Panc1 (cell line): ENCODE results near the gene CA9. TPM values are rescaled to one million over a fixed set of nuclear protein-coding genes. Genes with fewer than 3 reads are reported as not detected.

Source experiments
- ATAC-seq: fragments of 200-7000 bp; cut with Tn5 transposase; 2 replicates; pipeline ENCODE4 v1.9.1; 2020; ENCODE audit warnings: mild to moderate bottlenecking, moderate library complexity
- BruUV-seq: library from RNA; stranded (reverse); fragments of 400-500 nt; replicated peaks from 2 replicates; lab custom pipeline; 2021; lab: Mats Ljungman, UMichigan
- CTCF ChIA-PET: fragments of 300-600 bp; sonication (Branson Sonifier 250); formaldehyde crosslinking; loops from one replicate; lab custom pipeline; 2022; ENCODE audit warnings: antibody characterized with exemption; lab: Charles Lee
- POLR2A ChIA-PET: fragments of 300-600 bp; sonication (Branson Sonifier 250); formaldehyde crosslinking; loops from one replicate; lab custom pipeline; 2022; ENCODE audit warnings: antibody characterized with exemption; lab: Charles Lee
- DNase-seq: peaks from one replicate; pipeline ENCODE4 v3.0.0-alpha.2; 2010; ENCODE audit warnings: low read depth, low spot score
- H3K27ac ChIP-seq: 2 replicates; pipeline ENCODE4 v1.5.1; 2011; ENCODE audit warnings: mild to moderate bottlenecking, low read length, inconsistent platforms
- H3K27me3 ChIP-seq: fragments of 200-500 bp; sonication (Bioruptor generic); 2 replicates; pipeline ENCODE4 v1.6.0; 2014; ENCODE audit warnings: low read length, inconsistent platforms; ENCODE audit not compliant: control insufficient read depth, insufficient read depth
- H3K36me3 ChIP-seq: fragments of 200-500 bp; sonication (Bioruptor generic); 2 replicates; pipeline ENCODE4 v1.5.1; 2014; ENCODE audit warnings: inconsistent platforms, mild to moderate bottlenecking, low read length, moderate library complexity; ENCODE audit not compliant: control insufficient read depth, insufficient read depth
- H3K4me1 ChIP-seq: 2 replicates; pipeline ENCODE4 v1.5.1; 2011; ENCODE audit warnings: inconsistent platforms, mild to moderate bottlenecking, low read length, moderate library complexity; ENCODE audit not compliant: control insufficient read depth, insufficient read depth
- H3K4me3 ChIP-seq, 2 experiments: 2 replicates each; pipeline ENCODE4 v1.5.1; 2011 to 2012; ENCODE audit warnings: low read depth in 2 of 2, low read length in 2 of 2, mild to moderate bottlenecking in 2 of 2, inconsistent platforms in 1 of 2, moderate library complexity in 1 of 2
- H3K9me3 ChIP-seq: fragments of 200-500 bp; sonication (Bioruptor generic); 2 replicates; pipeline ENCODE4 v1.5.1; 2014; ENCODE audit warnings: low read depth, mild to moderate bottlenecking, inconsistent platforms, low read length, moderate library complexity; ENCODE audit not compliant: control insufficient read depth, insufficient read depth
- POLR2AphosphoS5 ChIP-seq: IDR thresholded peaks from 2 replicates; pipeline ENCODE4 v1.6.1; 2012; ENCODE audit warnings: mild to moderate bottlenecking, low read depth, low read length, moderate library complexity
- SIN3A ChIP-seq: IDR thresholded peaks from 2 replicates; pipeline ENCODE4 v1.6.1; 2012; ENCODE audit warnings: low read depth, mild to moderate bottlenecking, low read length, moderate library complexity, borderline replicate concordance; ENCODE audit not compliant: insufficient read depth
- TCF7L2 ChIP-seq: IDR thresholded peaks from 2 replicates; pipeline ENCODE4 v1.6.1; 2011; ENCODE audit warnings: mild to moderate bottlenecking, low read depth, low read length, inconsistent platforms
- in situ Hi-C: cut with HindIII; loops from 2 replicates; pipeline ENCODE4 v1.10.0; 2016; ENCODE audit warnings: low sequenced_read_pairs, low pct_unique_long_range_greater_than_20kb
- intact Hi-C: fragments of 100-400 bp; cut with micrococcal nuclease; formaldehyde crosslinking; loops from one replicate; pipeline ENCODE4 v1.10.0; 2022; ENCODE audit not compliant: unreplicated experiment
- total RNA-seq: library from RNA; stranded (reverse); gene quantifications from one replicate; pipeline ENCODE4 v1.2.1, GENCODE V29; 2021; ENCODE audit not compliant: unreplicated experiment
- TF ChIP-seq, protein P1 (sequence below), 2 experiments: IDR thresholded peaks; 2 replicates each; pipeline ENCODE4 v1.6.1; 2011 to 2012; ENCODE audit warnings: low read depth in 2 of 2, control low read depth in 1 of 2, low read length in 1 of 2, mild to moderate bottlenecking in 1 of 2, moderate library complexity in 1 of 2; ENCODE audit not compliant: insufficient read depth in 1 of 2
- TF ChIP-seq, protein P2 (sequence below): fragments of 450-650 bp; IDR thresholded peaks from 2 replicates; pipeline ENCODE4 v1.5.1; 2017; ENCODE audit warnings: mild to moderate bottlenecking

The CA9 gene
- total RNA-seq, 1 experiment from 2014 or later: 0.31 TPM

DNA sequence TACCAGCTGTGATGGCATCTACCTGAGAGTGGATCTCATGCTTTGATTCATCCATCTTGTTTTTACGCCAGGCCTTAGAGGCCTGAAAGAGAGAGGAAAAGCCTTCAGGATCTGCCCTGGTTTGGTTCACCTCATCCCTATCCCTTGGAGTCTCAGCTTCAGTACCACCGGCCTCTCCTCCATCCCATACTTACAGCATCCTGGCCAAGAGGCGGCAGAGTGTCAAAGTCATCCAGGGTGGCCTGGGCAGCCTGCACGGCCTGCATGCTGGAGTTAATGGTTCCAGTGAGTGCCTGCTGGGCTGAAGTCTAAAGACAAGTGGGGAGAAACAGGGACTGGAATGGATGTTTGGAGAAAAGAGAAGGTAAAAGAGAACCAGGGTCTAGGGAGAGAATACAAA lies 45.8 kb downstream of the CA9 start:
- BruUV-seq: TSS peak; percentile 17
- H3K27me3 ChIP-seq: no peaks in the 10 kb centered on the region
- no peak overlapping the region for H3K4me3 ChIP-seq
- intact Hi-C loops: no loop called here
- H3K4me1 ChIP-seq: no peaks in the 10 kb centered on the region
- peaks cover 56% of the 10 kb centered on the region for H3K36me3 ChIP-seq
- TF ChIP-seq POLR2AphosphoS5: no peak
- TF ChIP-seq, protein P1, sequence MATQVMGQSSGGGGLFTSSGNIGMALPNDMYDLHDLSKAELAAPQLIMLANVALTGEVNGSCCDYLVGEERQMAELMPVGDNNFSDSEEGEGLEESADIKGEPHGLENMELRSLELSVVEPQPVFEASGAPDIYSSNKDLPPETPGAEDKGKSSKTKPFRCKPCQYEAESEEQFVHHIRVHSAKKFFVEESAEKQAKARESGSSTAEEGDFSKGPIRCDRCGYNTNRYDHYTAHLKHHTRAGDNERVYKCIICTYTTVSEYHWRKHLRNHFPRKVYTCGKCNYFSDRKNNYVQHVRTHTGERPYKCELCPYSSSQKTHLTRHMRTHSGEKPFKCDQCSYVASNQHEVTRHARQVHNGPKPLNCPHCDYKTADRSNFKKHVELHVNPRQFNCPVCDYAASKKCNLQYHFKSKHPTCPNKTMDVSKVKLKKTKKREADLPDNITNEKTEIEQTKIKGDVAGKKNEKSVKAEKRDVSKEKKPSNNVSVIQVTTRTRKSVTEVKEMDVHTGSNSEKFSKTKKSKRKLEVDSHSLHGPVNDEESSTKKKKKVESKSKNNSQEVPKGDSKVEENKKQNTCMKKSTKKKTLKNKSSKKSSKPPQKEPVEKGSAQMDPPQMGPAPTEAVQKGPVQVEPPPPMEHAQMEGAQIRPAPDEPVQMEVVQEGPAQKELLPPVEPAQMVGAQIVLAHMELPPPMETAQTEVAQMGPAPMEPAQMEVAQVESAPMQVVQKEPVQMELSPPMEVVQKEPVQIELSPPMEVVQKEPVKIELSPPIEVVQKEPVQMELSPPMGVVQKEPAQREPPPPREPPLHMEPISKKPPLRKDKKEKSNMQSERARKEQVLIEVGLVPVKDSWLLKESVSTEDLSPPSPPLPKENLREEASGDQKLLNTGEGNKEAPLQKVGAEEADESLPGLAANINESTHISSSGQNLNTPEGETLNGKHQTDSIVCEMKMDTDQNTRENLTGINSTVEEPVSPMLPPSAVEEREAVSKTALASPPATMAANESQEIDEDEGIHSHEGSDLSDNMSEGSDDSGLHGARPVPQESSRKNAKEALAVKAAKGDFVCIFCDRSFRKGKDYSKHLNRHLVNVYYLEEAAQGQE (IDR thresholded peaks at IDR 0.05; ENCODE audit: insufficient read depth in 1 of 2, low read depth in 2 of 2, low read length in 1 of 2): no peak
- no peak for TF ChIP-seq TCF7L2
- no peak for TF ChIP-seq SIN3A
- TF ChIP-seq, protein P2, sequence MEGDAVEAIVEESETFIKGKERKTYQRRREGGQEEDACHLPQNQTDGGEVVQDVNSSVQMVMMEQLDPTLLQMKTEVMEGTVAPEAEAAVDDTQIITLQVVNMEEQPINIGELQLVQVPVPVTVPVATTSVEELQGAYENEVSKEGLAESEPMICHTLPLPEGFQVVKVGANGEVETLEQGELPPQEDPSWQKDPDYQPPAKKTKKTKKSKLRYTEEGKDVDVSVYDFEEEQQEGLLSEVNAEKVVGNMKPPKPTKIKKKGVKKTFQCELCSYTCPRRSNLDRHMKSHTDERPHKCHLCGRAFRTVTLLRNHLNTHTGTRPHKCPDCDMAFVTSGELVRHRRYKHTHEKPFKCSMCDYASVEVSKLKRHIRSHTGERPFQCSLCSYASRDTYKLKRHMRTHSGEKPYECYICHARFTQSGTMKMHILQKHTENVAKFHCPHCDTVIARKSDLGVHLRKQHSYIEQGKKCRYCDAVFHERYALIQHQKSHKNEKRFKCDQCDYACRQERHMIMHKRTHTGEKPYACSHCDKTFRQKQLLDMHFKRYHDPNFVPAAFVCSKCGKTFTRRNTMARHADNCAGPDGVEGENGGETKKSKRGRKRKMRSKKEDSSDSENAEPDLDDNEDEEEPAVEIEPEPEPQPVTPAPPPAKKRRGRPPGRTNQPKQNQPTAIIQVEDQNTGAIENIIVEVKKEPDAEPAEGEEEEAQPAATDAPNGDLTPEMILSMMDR: no peak
- DNase-seq (no peak), ATAC-seq (no peak)
- H3K9me3 ChIP-seq: no peaks in the 10 kb centered on the region
- ChIA-PET POLR2A (interaction anchor here (0.6 kb wide), 1 partner anchor 12 kb away, joined by 3 read pairs; the partner anchor contains the start of gene TLN1), CTCF (no interaction called here)
- in situ Hi-C loops: no loop called here
- H3K27ac ChIP-seq: no peak overlapping the region

DNA sequence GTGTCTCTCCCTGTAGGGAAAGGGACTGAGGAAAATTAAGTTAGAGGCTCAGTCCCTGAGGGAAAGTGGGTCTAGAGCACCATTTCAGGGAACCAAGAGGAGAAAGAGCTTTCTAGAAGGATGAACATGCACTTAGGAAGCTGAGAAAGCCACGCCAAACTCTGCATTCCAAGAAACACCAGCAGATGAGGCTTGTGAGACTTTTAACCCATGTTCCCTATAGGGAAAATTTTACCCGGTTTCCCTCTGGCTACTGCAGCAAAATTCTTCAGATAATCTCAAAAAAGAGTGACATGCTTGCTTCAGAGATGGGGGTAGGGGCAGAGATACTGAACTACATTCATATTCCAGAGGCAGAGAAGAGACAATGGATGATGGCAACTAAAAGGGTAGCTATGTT lies 49.7 kb downstream of the CA9 start:
- Histone ChIP-seq H3K4me3 (no peak overlapping the region), H3K27ac (no peak overlapping the region), H3K9me3 (no peaks in the 10 kb centered on the region), H3K4me1 (peaks cover 6% of the 10 kb centered on the region), H3K36me3 (peaks cover 30% of the 10 kb centered on the region), H3K27me3 (no peaks in the 10 kb centered on the region)
- TF ChIP-seq POLR2AphosphoS5: no peak
- TF ChIP-seq, protein P2: no peak
- no TSS peak for BruUV-seq
- DNase-seq (no peak), ATAC-seq (no peak)
- intact Hi-C loops (no loop called here), in situ Hi-C loops (no loop called here)
- POLR2A ChIA-PET: no interaction called here
- CTCF ChIA-PET: no interaction called here
